ENCODE measurements around the gene RABIF.
A peak's percentile ranks its signal among the peaks of the same experiment; 100 is the strongest.
"Not testable (repeated sequence)": the region's sequence is repeated elsewhere in the genome, so short reads cannot be mapped to it uniquely, and the experiment has no call there.

RABIF gene

GRCh38 chr1:202834771-202835547 is 54.0 kb downstream of the RABIF start:
- peak in 1 of 3 donors; percentile 29 for DNase-seq (ENCODE audit: low read depth in 3 of 3)

- DNase-seq (ENCODE audit: low read depth in 3 of 3) = no peak
These were observed 57.0 kb downstream of the RABIF start for GRCh38 chr1:202831906-202832305.

- DNase-seq (ENCODE audit: low read depth in 3 of 3) = not testable (repeated sequence)
These were observed 59.7 kb downstream of the RABIF start for GRCh38 chr1:202829223-202829622.

All from stimulated activated CD4-positive, alpha-beta T cell treated with anti-CD3 and anti-CD28 coated beads, TNF-alpha, amount 100 ng/mL, for 48 hours (primary cell).